PC-9 (cell line): ENCODE data around the gene SMIM27. TPM values are rescaled to one million over a fixed set of nuclear protein-coding genes. Genes with fewer than 3 reads are reported as not detected.
A peak's percentile ranks its signal among the peaks of the same experiment; 100 is the strongest.

Source experiments
- BruUV-seq: library from RNA; stranded (reverse); fragments of 400-500 nt; replicated peaks from 2 replicates; lab custom pipeline; 2021; lab: Mats Ljungman, UMichigan
- CTCF ChIA-PET: fragments of 300-600 bp; sonication (Branson Sonifier 250); formaldehyde crosslinking; loops from one replicate; lab custom pipeline; 2022; ENCODE audit warnings: antibody characterized with exemption; lab: Charles Lee
- POLR2A ChIA-PET: fragments of 300-600 bp; sonication (Branson Sonifier 250); formaldehyde crosslinking; loops from one replicate; lab custom pipeline; 2022; ENCODE audit warnings: antibody characterized with exemption; ENCODE audit not compliant: unreplicated experiment; lab: Charles Lee
- DNase-seq, 2 experiments: peaks; one replicate each; pipeline versions ENCODE4 v3.0.0 to v3.0.0-alpha.2; 2015 to 2022; ENCODE audit warnings: mixed read lengths in 1 of 2
- H2AFZ ChIP-seq: fragments of 200-600 bp; sonication (generic); 2 replicates; pipeline ENCODE4 v1.8.1; 2017; ENCODE audit warnings: antibody characterized with exemption
- H3F3A ChIP-seq: fragments of 200-600 bp; sonication (generic); 2 replicates; pipeline ENCODE4 v1.8.1; 2017; ENCODE audit warnings: antibody characterized with exemption, mild to moderate bottlenecking, low read depth; ENCODE audit not compliant: insufficient read depth
- H3K27ac ChIP-seq: fragments of 200-600 bp; sonication (generic); 2 replicates; pipeline ENCODE4 v1.6.1; 2016; ENCODE audit warnings: mixed run types
- H3K27me3 ChIP-seq: fragments of 200-600 bp; sonication (generic); 2 replicates; pipeline ENCODE4 v1.6.1; 2016; ENCODE audit warnings: low read depth, mixed run types; ENCODE audit not compliant: insufficient read depth
- H3K36me3 ChIP-seq: fragments of 200-600 bp; sonication (generic); 2 replicates; pipeline ENCODE4 v1.6.1; 2016; ENCODE audit warnings: low read depth, mixed run types
- H3K4me1 ChIP-seq: fragments of 200-600 bp; sonication (generic); replicated peaks from 2 replicates; pipeline ENCODE4 v1.6.1; 2016; ENCODE audit warnings: mixed run types; ENCODE audit not compliant: insufficient read depth
- H3K4me2 ChIP-seq: fragments of 200-600 bp; sonication (generic); 2 replicates; pipeline ENCODE4 v1.6.1; 2017; ENCODE audit warnings: mixed run types
- H3K4me3 ChIP-seq: fragments of 200-600 bp; sonication (generic); 2 replicates; pipeline ENCODE4 v1.6.1; 2016; ENCODE audit warnings: mixed run types
- H3K79me2 ChIP-seq: fragments of 200-600 bp; sonication (generic); 2 replicates; pipeline ENCODE4 v1.6.1; 2017; ENCODE audit warnings: low read depth, mixed run types
- H3K9me2 ChIP-seq: fragments of 200-600 bp; sonication (generic); 2 replicates; pipeline ENCODE4 v1.8.1; 2017; ENCODE audit warnings: mild to moderate bottlenecking; ENCODE audit not compliant: insufficient read depth
- H3K9me3 ChIP-seq: fragments of 200-600 bp; sonication (generic); 2 replicates; pipeline ENCODE4 v1.8.1; 2016; ENCODE audit warnings: low read depth; ENCODE audit not compliant: insufficient read depth
- H4K20me1 ChIP-seq: fragments of 200-600 bp; sonication (generic); 2 replicates; pipeline ENCODE4 v1.8.1; 2017; ENCODE audit not compliant: insufficient read depth
- CTCF ChIP-seq: fragments of 200-600 bp; sonication (generic); conservative IDR thresholded peaks from 2 replicates; pipeline ENCODE4 v1.6.1; 2017; ENCODE audit warnings: mixed run types, antibody characterized with exemption, mild to moderate bottlenecking, moderate library complexity
- EZH2 ChIP-seq: fragments of 200-600 bp; sonication (generic); IDR thresholded peaks from 2 replicates; pipeline ENCODE4 v1.8.0; 2017; ENCODE audit warnings: antibody characterized with exemption, low read depth
- intact Hi-C: fragments of 100-400 bp; cut with micrococcal nuclease; formaldehyde crosslinking; loops from one replicate; pipeline ENCODE4 v1.10.0; 2022; ENCODE audit not compliant: unreplicated experiment
- total RNA-seq: library from RNA; stranded (reverse); gene quantifications from 2 replicates; pipeline ENCODE4 v1.2.3, GENCODE V29; 2021

Gene SMIM27
- total RNA-seq, 1 experiment from 2014 or later, result 8.0 TPM

- ChIA-PET POLR2A (interaction anchor here (0.6 to 0.8 kb wide), 5 partner anchors 120 to 1158 kb away, joined by 3 to 8 read pairs (median 3); no protein-coding TSS in a partner anchor), CTCF (interaction anchor here (0.5 to 1.5 kb wide), 5 partner anchors 21 to 718 kb away, joined by 3 to 5 read pairs (median 4); no protein-coding TSS in a partner anchor)
- H3K36me3 ChIP-seq, result no peaks in the 10 kb centered on the region
- H3K4me1 ChIP-seq, result peaks cover 15% of the 10 kb centered on the region
- H3K9me3 ChIP-seq, result no peaks in the 10 kb centered on the region
- TF ChIP-seq EZH2, result no peak
- TF ChIP-seq CTCF, result no peak
- peak; percentile 68 to 86 for DNase-seq
- H3F3A ChIP-seq, result no peaks in the 10 kb centered on the region
- H3K27me3 ChIP-seq, result no peaks in the 10 kb centered on the region
- no TSS peak for BruUV-seq
- H3K27ac ChIP-seq, result peak overlapping the region; percentile 77
- H2AFZ ChIP-seq, result peak overlapping the region; percentile 86
- no peaks in the 10 kb centered on the region for H3K9me2 ChIP-seq
- peaks cover 62% of the 10 kb centered on the region for H3K79me2 ChIP-seq
- H4K20me1 ChIP-seq, result peaks cover 19% of the 10 kb centered on the region
- H3K4me2 ChIP-seq, result peak overlapping the region; percentile 88
- H3K4me3 ChIP-seq, result peak overlapping the region; percentile 95
- intact Hi-C loops, result no loop called here
Measured at GRCh38 chr9:32550562-32551275, 1.4 kb upstream of the SMIM27 start.

GRCh38 chr9:32551276-32552051, 663 bp upstream of the SMIM27 start:
- TF ChIP-seq EZH2 (no peak), CTCF (no peak)
- peaks cover 14% of the 10 kb centered on the region for H4K20me1 ChIP-seq
- intact Hi-C loops, result loop anchor here (2.0 kb wide), 1 partner anchor 21 kb away; the partner anchor contains the start of gene NDUFB6
- H3K4me3 ChIP-seq, result peak overlapping the region; percentile 95
- peak overlapping the region; percentile 86 for H2AFZ ChIP-seq
- peaks cover 55% of the 10 kb centered on the region for H3K79me2 ChIP-seq
- POLR2A ChIA-PET, result interaction anchor here (0.5 to 0.8 kb wide), 3 partner anchors 26 to 465 kb away, joined by 3 to 5 read pairs (median 3); partner anchors contain the start of gene RIGI
- H3K9me2 ChIP-seq, result no peaks in the 10 kb centered on the region
- no peaks in the 10 kb centered on the region for H3K9me3 ChIP-seq
- no peaks in the 10 kb centered on the region for H3K27me3 ChIP-seq
- CTCF ChIA-PET, result interaction anchor here (0.6 to 1.5 kb wide), 2 partner anchors 25 to 192 kb away, joined by 3 to 4 read pairs; no protein-coding TSS in a partner anchor
- no peaks in the 10 kb centered on the region for H3F3A ChIP-seq
- H3K4me1 ChIP-seq, result peaks cover 15% of the 10 kb centered on the region
- no peaks in the 10 kb centered on the region for H3K36me3 ChIP-seq
- peak overlapping the region; percentile 77 for H3K27ac ChIP-seq
- no TSS peak for BruUV-seq
- peak overlapping the region; percentile 88 for H3K4me2 ChIP-seq
- peak in 1 of 2 experiments; percentile 36 for DNase-seq

GRCh38 chr9:32554107-32554506, 2.0 kb downstream of the SMIM27 start:
- TF ChIP-seq CTCF (no peak), EZH2 (no peak)
- no peaks in the 10 kb centered on the region for H3K9me3 ChIP-seq
- no peaks in the 10 kb centered on the region for H3K27me3 ChIP-seq
- intact Hi-C loops, result no loop called here
- H3K4me2 ChIP-seq, result no peak overlapping the region
- POLR2A ChIA-PET, result interaction anchor here (0.6 kb wide), 1 partner anchor 10 kb away, joined by 8 read pairs; no protein-coding TSS in a partner anchor
- no peak overlapping the region for H3K4me3 ChIP-seq
- peaks cover 15% of the 10 kb centered on the region for H3K4me1 ChIP-seq
- H4K20me1 ChIP-seq, result peaks cover 3% of the 10 kb centered on the region; the same call in 1 of the 2 replicates
- DNase-seq, result no peak
- H3K9me2 ChIP-seq, result no peaks in the 10 kb centered on the region
- H3K27ac ChIP-seq, result no peak overlapping the region
- CTCF ChIA-PET, result interaction anchor here (1.1 kb wide), 1 partner anchor 18 kb away, joined by 3 read pairs; no protein-coding TSS in a partner anchor
- H2AFZ ChIP-seq, result no peak overlapping the region
- H3K79me2 ChIP-seq, result peaks cover 28% of the 10 kb centered on the region
- no peaks in the 10 kb centered on the region for H3F3A ChIP-seq
- BruUV-seq, result no TSS peak
- no peaks in the 10 kb centered on the region for H3K36me3 ChIP-seq
